IMR-90 (cell line): ENCODE measurements around the gene NUDT1. TPM values are rescaled to one million over a fixed set of nuclear protein-coding genes. Genes with fewer than 3 reads are reported as not detected.

Source experiments
- ATAC-seq: fragments of 200-7000 bp; cut with Tn5 transposase; 2 replicates; pipeline ENCODE4 v1.9.1; 2020; ENCODE audit warnings: low read depth, mild to moderate bottlenecking, moderate library complexity
- BruUV-seq: library from RNA; stranded (reverse); fragments of 400-500 nt; replicated peaks from 2 replicates; lab custom pipeline; 2021; lab: Mats Ljungman, UMichigan
- CTCF ChIA-PET: fragments of 300-600 bp; formaldehyde crosslinking; extraction: SDS; loops from one replicate; lab custom pipeline; 2021; ENCODE audit warnings: antibody characterized with exemption; lab: Yijun Ruan, JAX
- POLR2A ChIA-PET: fragments of 300-600 bp; sonication (Branson Sonifier 250); formaldehyde crosslinking; loops from one replicate; lab custom pipeline; 2022; ENCODE audit warnings: antibody characterized with exemption; ENCODE audit not compliant: unreplicated experiment; lab: Charles Lee
- DNase-seq: peaks from one replicate; pipeline ENCODE4 v3.0.0; 2013
- H2AFZ ChIP-seq: replicated peaks from 2 replicates; pipeline ENCODE3; 2013; ENCODE audit warnings: low read length, mild to moderate bottlenecking; ENCODE audit not compliant: poor library complexity
- H2AK5ac ChIP-seq: 2 replicates; pipeline ENCODE4 v1.6.1; 2013; ENCODE audit warnings: low read depth, low read length, inconsistent platforms
- H2AK9ac ChIP-seq: replicated peaks from 2 replicates; pipeline ENCODE3; 2013; ENCODE audit warnings: mild to moderate bottlenecking, low read depth, low read length, moderate library complexity; ENCODE audit not compliant: poor library complexity
- H2BK120ac ChIP-seq: 2 replicates; pipeline ENCODE4 v1.6.1; 2013; ENCODE audit warnings: low read depth, low read length, inconsistent platforms
- H2BK15ac ChIP-seq: 3 replicates; pipeline ENCODE4 v1.6.1; 2013; ENCODE audit warnings: low read depth, low read length, inconsistent platforms
- H2BK20ac ChIP-seq: 2 replicates; pipeline ENCODE4 v1.6.1; 2013; ENCODE audit warnings: low read depth, mild to moderate bottlenecking, inconsistent platforms, low read length, moderate library complexity
- H2BK5ac ChIP-seq: 2 replicates; pipeline ENCODE4 v1.6.1; 2013; ENCODE audit warnings: mild to moderate bottlenecking, low read depth, low read length, inconsistent platforms; ENCODE audit not compliant: poor library complexity, severe bottlenecking
- H3K14ac ChIP-seq: replicated peaks from 2 replicates; pipeline ENCODE4 v1.6.1; 2013; ENCODE audit warnings: low read depth, low read length, inconsistent platforms
- H3K18ac ChIP-seq: 2 replicates; pipeline ENCODE4 v1.6.1; 2013; ENCODE audit warnings: low read depth, low read length, control low read depth
- H3K23ac ChIP-seq: 2 replicates; pipeline ENCODE4 v1.6.1; 2013; ENCODE audit warnings: low read depth, low read length, inconsistent platforms
- H3K27ac ChIP-seq: 2 replicates; pipeline ENCODE4 v1.5.1; 2013; ENCODE audit warnings: mild to moderate bottlenecking, control low read depth, low read length; ENCODE audit not compliant: insufficient read depth
- H3K27me3 ChIP-seq: 2 replicates; pipeline ENCODE4 v1.6.1; 2013; ENCODE audit warnings: low read length; ENCODE audit not compliant: control insufficient read depth, insufficient read depth
- H3K36me3 ChIP-seq: 2 replicates; pipeline ENCODE4 v1.6.1; 2013; ENCODE audit warnings: low read length, mixed read lengths; ENCODE audit not compliant: control insufficient read depth, insufficient read depth
- H3K4ac ChIP-seq: 2 replicates; pipeline ENCODE4 v1.6.1; 2013; ENCODE audit warnings: low read depth, low read length, inconsistent platforms
- H3K4me1 ChIP-seq: 2 replicates; pipeline ENCODE4 v1.6.1; 2013; ENCODE audit warnings: low read length, mixed read lengths; ENCODE audit not compliant: control insufficient read depth, insufficient read depth
- H3K4me2 ChIP-seq: 2 replicates; pipeline ENCODE4 v1.6.1; 2013; ENCODE audit warnings: low read depth, mild to moderate bottlenecking, control low read depth, low read length, moderate library complexity
- H3K4me3 ChIP-seq: 2 replicates; pipeline ENCODE4 v1.5.1; 2013; ENCODE audit warnings: low read depth, mild to moderate bottlenecking, control low read depth, low read length, moderate library complexity; ENCODE audit not compliant: insufficient read depth
- H3K56ac ChIP-seq: 2 replicates; pipeline ENCODE4 v1.6.1; 2013; ENCODE audit warnings: low read length, inconsistent platforms; ENCODE audit not compliant: insufficient read depth; ENCODE audit errors: extremely low read depth
- H3K79me1 ChIP-seq, 2 experiments: 2 replicates each; pipeline ENCODE4 v1.6.1; 2013; ENCODE audit warnings: low read length in 2 of 2, inconsistent platforms in 1 of 2, low read depth in 1 of 2
- H3K9ac ChIP-seq: 2 replicates; pipeline ENCODE4 v1.6.1; 2013; ENCODE audit warnings: low read depth, low read length, control low read depth
- H3K9me1 ChIP-seq: 2 replicates; pipeline ENCODE4 v1.6.1; 2013; ENCODE audit warnings: low read length, inconsistent platforms; ENCODE audit not compliant: insufficient read depth
- H3K9me3 ChIP-seq: 2 replicates; pipeline ENCODE4 v1.6.1; 2013; ENCODE audit warnings: low read length; ENCODE audit not compliant: control insufficient read depth, insufficient read depth
- H4K20me1 ChIP-seq: 2 replicates; pipeline ENCODE4 v1.6.1; 2013; ENCODE audit warnings: low read length, inconsistent platforms; ENCODE audit not compliant: insufficient read depth
- H4K5ac ChIP-seq: 2 replicates; pipeline ENCODE4 v1.6.1; 2013; ENCODE audit warnings: mild to moderate bottlenecking, low read depth, low read length, control low read depth
- H4K8ac ChIP-seq, 2 experiments: 2 replicates each; pipeline ENCODE4 v1.6.1; 2013; ENCODE audit warnings: low read depth in 2 of 2, low read length in 2 of 2, control low read depth in 1 of 2, inconsistent platforms in 1 of 2
- H4K91ac ChIP-seq: 2 replicates; pipeline ENCODE4 v1.6.1; 2013; ENCODE audit warnings: low read depth, low read length, inconsistent platforms; ENCODE audit not compliant: insufficient read depth
- CEBPB ChIP-seq: IDR thresholded peaks from 2 replicates; pipeline ENCODE4 v1.6.1; 2012; ENCODE audit warnings: low read depth, low read length, improper control_type of control experiment
- CHD1 ChIP-seq: IDR thresholded peaks from 2 replicates; pipeline ENCODE4 v1.6.1; 2012; ENCODE audit warnings: low read depth, low read length, improper control_type of control experiment
- CTCF ChIP-seq: conservative IDR thresholded peaks from 2 replicates; pipeline ENCODE4 v1.5.1; 2012; ENCODE audit warnings: mild to moderate bottlenecking, low read depth, low read length, improper control_type of control experiment
- ELK1 ChIP-seq: fragments of 150-350 bp; IDR thresholded peaks from 2 replicates; pipeline ENCODE4 v1.6.1; 2016; ENCODE audit warnings: low read depth, mild to moderate bottlenecking, low read length, moderate library complexity, borderline replicate concordance
- FOS ChIP-seq: fragments of 150-350 bp; IDR thresholded peaks from 2 replicates; pipeline ENCODE4 v1.6.1; 2016; ENCODE audit warnings: low read depth, low read length
- MAFK ChIP-seq: IDR thresholded peaks from 2 replicates; pipeline ENCODE4 v1.6.1; 2012; ENCODE audit warnings: low read depth, low read length, improper control_type of control experiment
- MXI1 ChIP-seq: IDR thresholded peaks from 2 replicates; pipeline ENCODE4 v1.6.1; 2012; ENCODE audit warnings: low read depth, mild to moderate bottlenecking, low read length, moderate library complexity, borderline replicate concordance
- NFE2L2 ChIP-seq: fragments of 150-350 bp; IDR thresholded peaks from 2 replicates; pipeline ENCODE4 v1.6.1; 2016; ENCODE audit warnings: low read depth, mild to moderate bottlenecking, low read length
- POLR2A ChIP-seq: IDR thresholded peaks from 2 replicates; pipeline ENCODE4 v1.6.1; 2012; ENCODE audit warnings: mild to moderate bottlenecking, low read depth, low read length
- RAD21 ChIP-seq: IDR thresholded peaks from 2 replicates; pipeline ENCODE4 v1.6.1; 2012; ENCODE audit warnings: low read length, improper control_type of control experiment
- RCOR1 ChIP-seq: IDR thresholded peaks from 2 replicates; pipeline ENCODE4 v1.6.1; 2012; ENCODE audit warnings: mild to moderate bottlenecking, low read length, improper control_type of control experiment; ENCODE audit not compliant: insufficient replicate concordance
- WGBS, 2 experiments: methylation state at CpG; one replicate each; pipeline versions ENCODE4 v1.1.5 to v1.1.7; 2013; ENCODE audit warnings: missing lambda C conversion rate in 2 of 2; ENCODE audit not compliant: insufficient read length in 1 of 2; ENCODE audit errors: extremely low coverage in 2 of 2; 5-methylcytosine and 5-hydroxymethylcytosine counted together
- dilution Hi-C: fragments of 300-500 bp; cut with HindIII; formaldehyde crosslinking; loops from one replicate; pipeline ENCODE4 v1.14.3; 2018; ENCODE audit warnings: low sequenced_read_pairs; ENCODE audit not compliant: unreplicated experiment
- in situ Hi-C: fragments of 300-500 bp; cut with MboI; formaldehyde crosslinking; loops from 3 replicates; pipeline ENCODE4 v1.14.3; 2019; ENCODE audit warnings: low sequenced_read_pairs, inconsistent platforms, mixed read lengths
- intact Hi-C: fragments of 100-400 bp; cut with micrococcal nuclease; formaldehyde crosslinking; loops from 2 replicates; pipeline ENCODE4 v1.10.0; 2022
- polyA plus RNA-seq, 3 experiments: library from polyadenylated mRNA; depleted of rRNA; stranded (reverse); fragments of >200 nt; gene quantifications; 2 replicates each; pipeline ENCODE4 v1.2.3, GENCODE V29; 2012; ENCODE audit warnings: low replicate concordance in 1 of 3
- total RNA-seq: library from RNA; depleted of rRNA; stranded (reverse); fragments of >200 nt; gene quantifications from 2 replicates; pipeline ENCODE4 v1.2.3, GENCODE V29; 2012

Gene NUDT1
- total and polyA plus RNA-seq, 2 of the 4 experiments (the other 2 are of a cell fraction): 33.4 to 49.1 TPM

GRCh38 chr7:2249744-2250323 is 7.8 kb downstream of the NUDT1 start:
- no peak for DNase-seq
- H4K5ac ChIP-seq: peak overlapping the region; percentile 57
- no peaks in the 10 kb centered on the region; the same call in 1 of the 2 replicates for H4K20me1 ChIP-seq
- peaks cover 20% of the 10 kb centered on the region for H3K9me1 ChIP-seq
- peak overlapping the region; percentile 84; the same call in 1 of the 2 replicates for H3K56ac ChIP-seq
- peak overlapping the region; percentile 76 for H3K27ac ChIP-seq
- H3K4me2 ChIP-seq: no peak overlapping the region
- peak overlapping the region; percentile 77 for H2BK5ac ChIP-seq
- peak overlapping the region; percentile 37 for H3K9ac ChIP-seq
- H2BK120ac ChIP-seq: peak overlapping the region; percentile 87
- H3K36me3 ChIP-seq: peaks cover 9% of the 10 kb centered on the region
- H3K14ac ChIP-seq: peak overlapping the region; percentile 94
- H3K23ac ChIP-seq: peak overlapping the region; percentile 47
- H3K4me1 ChIP-seq: peaks cover 16% of the 10 kb centered on the region
- no peak overlapping the region for H3K4me3 ChIP-seq
- H3K27me3 ChIP-seq: no peaks in the 10 kb centered on the region
- peak overlapping the region; percentile 100 for H2AK5ac ChIP-seq
- dilution Hi-C loops (no loop called here), intact Hi-C loops (loop anchor here (5.0 kb wide), 2 partner anchors 62 to 217 kb away; partner anchors contain the start of gene SNX8), in situ Hi-C loops (no loop called here)
- TF ChIP-seq POLR2A (no peak), CTCF (no peak), CEBPB (no peak), RCOR1 (no peak), MXI1 (no peak), MAFK (no peak), RAD21 (no peak), NFE2L2 (no peak), FOS (no peak), CHD1 (no peak), ELK1 (no peak)
- CTCF ChIA-PET: no interaction called here
- peak overlapping the region; percentile 2 for H3K18ac ChIP-seq
- POLR2A ChIA-PET: interaction anchor here (1.0 kb wide), 1 partner anchor 16 kb away, joined by 4 read pairs; no protein-coding TSS in a partner anchor
- peak overlapping the region; percentile 90 for H2BK20ac ChIP-seq
- no peaks in the 10 kb centered on the region for H3K9me3 ChIP-seq
- H2AFZ ChIP-seq: peak overlapping the region; percentile 92
- peaks cover 0 to 41% of the 10 kb centered on the region in 2 experiments; a peak in 2 of 4 replicates for H3K79me1 ChIP-seq
- H4K91ac ChIP-seq: peak overlapping the region; percentile 94
- 40% methylated on average over 1 of the region's 27 CpGs; no CpG with 5 or more reads in 1 of the 2 experiments for WGBS, 2 experiments
- peak overlapping the region; percentile 93 for H3K4ac ChIP-seq
- H4K8ac ChIP-seq: peak overlapping the region; percentile 69 to 95
- peak overlapping the region; percentile 63 for H2AK9ac ChIP-seq
- no peak for ATAC-seq
- BruUV-seq: no TSS peak
- peak overlapping the region; percentile 82; the same call in 2 of the 3 replicates for H2BK15ac ChIP-seq
